Esophagus squamous epithelium (tissue), 4 donors: ENCODE results near the gene FGR.

Experiments
- POLR2A ChIP-seq, 4 donors: fragments of 450-650 bp; IDR thresholded peaks; one replicate each; pipeline ENCODE4 v1.6.1; 2017; ENCODE audit warnings: antibody characterized with exemption in 4 of 4, mild to moderate bottlenecking in 4 of 4, moderate library complexity in 3 of 4
- TF ChIP-seq, protein P1 (sequence below), 6 experiments: fragments of 450-650 bp in 4 of 6; fragments of 200-600 bp in 2 of 6; sonication (generic) in 2 of 6; IDR thresholded peaks; one replicate each; pipeline ENCODE4 v1.5.1; 2016 to 2019; ENCODE audit warnings: antibody characterized with exemption in 6 of 6, mild to moderate bottlenecking in 4 of 6, moderate library complexity in 4 of 6

DNA sequence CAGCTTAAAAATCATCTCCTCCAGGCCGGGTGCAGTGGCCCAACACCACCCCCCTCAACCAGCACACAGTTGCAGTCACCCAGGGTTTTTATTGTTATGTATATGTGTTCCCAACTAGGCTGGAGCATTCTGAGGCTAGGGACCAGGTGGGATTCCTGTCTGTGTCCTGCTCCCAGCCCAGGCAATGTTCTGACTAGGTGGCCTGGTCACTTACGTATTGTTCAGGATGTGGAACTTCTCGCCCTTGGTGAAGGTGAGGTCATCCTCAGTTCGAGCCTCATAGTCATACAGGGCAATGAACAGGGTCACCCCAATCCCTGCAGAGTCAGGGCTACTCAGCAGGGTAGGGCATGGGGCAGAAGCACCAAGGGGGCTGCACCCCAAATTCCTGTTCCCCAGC lies 12.2 kb downstream of the FGR start:
- no peak for TF ChIP-seq POLR2A (IDR thresholded peaks at IDR 0.05)
- TF ChIP-seq, protein P1, sequence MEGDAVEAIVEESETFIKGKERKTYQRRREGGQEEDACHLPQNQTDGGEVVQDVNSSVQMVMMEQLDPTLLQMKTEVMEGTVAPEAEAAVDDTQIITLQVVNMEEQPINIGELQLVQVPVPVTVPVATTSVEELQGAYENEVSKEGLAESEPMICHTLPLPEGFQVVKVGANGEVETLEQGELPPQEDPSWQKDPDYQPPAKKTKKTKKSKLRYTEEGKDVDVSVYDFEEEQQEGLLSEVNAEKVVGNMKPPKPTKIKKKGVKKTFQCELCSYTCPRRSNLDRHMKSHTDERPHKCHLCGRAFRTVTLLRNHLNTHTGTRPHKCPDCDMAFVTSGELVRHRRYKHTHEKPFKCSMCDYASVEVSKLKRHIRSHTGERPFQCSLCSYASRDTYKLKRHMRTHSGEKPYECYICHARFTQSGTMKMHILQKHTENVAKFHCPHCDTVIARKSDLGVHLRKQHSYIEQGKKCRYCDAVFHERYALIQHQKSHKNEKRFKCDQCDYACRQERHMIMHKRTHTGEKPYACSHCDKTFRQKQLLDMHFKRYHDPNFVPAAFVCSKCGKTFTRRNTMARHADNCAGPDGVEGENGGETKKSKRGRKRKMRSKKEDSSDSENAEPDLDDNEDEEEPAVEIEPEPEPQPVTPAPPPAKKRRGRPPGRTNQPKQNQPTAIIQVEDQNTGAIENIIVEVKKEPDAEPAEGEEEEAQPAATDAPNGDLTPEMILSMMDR (IDR thresholded peaks at IDR 0.05): no peak
